DOHH2 (cell line): ENCODE measurements around the gene GNG10.

Experiments
- H3F3A ChIP-seq: fragments of 200-600 bp; sonication (generic), shearing (Covaris generic); 2 replicates; pipeline ENCODE4 v1.6.0; 2016; ENCODE audit warnings: antibody characterized with exemption, mild to moderate bottlenecking; ENCODE audit not compliant: control insufficient read depth, insufficient read depth
- H3K27ac ChIP-seq: fragments of 200-600 bp; sonication (generic); 2 replicates; pipeline ENCODE4 v1.5.1; 2014; ENCODE audit warnings: low read depth, mild to moderate bottlenecking, low read length, moderate library complexity
- H3K27me3 ChIP-seq: fragments of 200-600 bp; sonication (generic); 2 replicates; pipeline ENCODE4 v1.6.1; 2014; ENCODE audit warnings: mild to moderate bottlenecking, low read length, mixed read lengths; ENCODE audit not compliant: control insufficient read depth
- H3K36me3 ChIP-seq: fragments of 200-600 bp; sonication (generic); 2 replicates; pipeline ENCODE4 v1.6.1; 2014; ENCODE audit warnings: mild to moderate bottlenecking, low read length, moderate library complexity, mixed read lengths; ENCODE audit not compliant: control insufficient read depth
- H3K4me1 ChIP-seq: fragments of 200-600 bp; sonication (generic); 2 replicates; pipeline ENCODE4 v1.6.1; 2014; ENCODE audit warnings: mild to moderate bottlenecking, low read length, mixed read lengths; ENCODE audit not compliant: control insufficient read depth
- H3K4me2 ChIP-seq: fragments of 200-600 bp; sonication (generic); 2 replicates; pipeline ENCODE4 v1.6.0; 2014; ENCODE audit warnings: mild to moderate bottlenecking, low read length, moderate library complexity
- H3K4me3 ChIP-seq: fragments of 200-600 bp; sonication (generic); 2 replicates; pipeline ENCODE4 v1.5.1; 2014; ENCODE audit warnings: mild to moderate bottlenecking, low read length, mixed read lengths
- H3K79me2 ChIP-seq: fragments of 200-600 bp; sonication (generic); 2 replicates; pipeline ENCODE4 v1.6.1; 2014; ENCODE audit warnings: mild to moderate bottlenecking, low read length, mixed read lengths; ENCODE audit not compliant: control insufficient read depth
- H3K9me2 ChIP-seq: fragments of 200-600 bp; sonication (generic); replicated peaks from 2 replicates; pipeline ENCODE4 v1.6.1; 2014; ENCODE audit warnings: mild to moderate bottlenecking, low read length, mixed read lengths; ENCODE audit not compliant: control insufficient read depth
- H3K9me3 ChIP-seq: fragments of 200-600 bp; sonication (generic); 2 replicates; pipeline ENCODE4 v1.6.1; 2014; ENCODE audit warnings: antibody characterized with exemption, low read length, mixed read lengths; ENCODE audit not compliant: control insufficient read depth, insufficient read depth
- H4K20me1 ChIP-seq: fragments of 200-600 bp; sonication (generic); 2 replicates; pipeline ENCODE4 v1.6.0; 2014; ENCODE audit warnings: low read depth, mild to moderate bottlenecking, antibody characterized with exemption, low read length, moderate library complexity; ENCODE audit not compliant: control insufficient read depth, insufficient read depth
- EZH2phosphoT487 ChIP-seq: fragments of 200-600 bp; sonication (generic); IDR thresholded peaks from 2 replicates; pipeline ENCODE4 v1.6.1; 2017; ENCODE audit warnings: borderline replicate concordance, mild to moderate bottlenecking, antibody characterized with exemption, low read length, moderate library complexity, mixed read lengths
- TF ChIP-seq, protein P1 (sequence below): fragments of 200-600 bp; sonication (generic); IDR thresholded peaks from one replicate; pipeline ENCODE4 v1.5.1; 2014; ENCODE audit warnings: antibody characterized with exemption, mild to moderate bottlenecking, low read depth, low read length; ENCODE audit not compliant: poor library complexity, severe bottlenecking

The GNG10 gene

DNA sequence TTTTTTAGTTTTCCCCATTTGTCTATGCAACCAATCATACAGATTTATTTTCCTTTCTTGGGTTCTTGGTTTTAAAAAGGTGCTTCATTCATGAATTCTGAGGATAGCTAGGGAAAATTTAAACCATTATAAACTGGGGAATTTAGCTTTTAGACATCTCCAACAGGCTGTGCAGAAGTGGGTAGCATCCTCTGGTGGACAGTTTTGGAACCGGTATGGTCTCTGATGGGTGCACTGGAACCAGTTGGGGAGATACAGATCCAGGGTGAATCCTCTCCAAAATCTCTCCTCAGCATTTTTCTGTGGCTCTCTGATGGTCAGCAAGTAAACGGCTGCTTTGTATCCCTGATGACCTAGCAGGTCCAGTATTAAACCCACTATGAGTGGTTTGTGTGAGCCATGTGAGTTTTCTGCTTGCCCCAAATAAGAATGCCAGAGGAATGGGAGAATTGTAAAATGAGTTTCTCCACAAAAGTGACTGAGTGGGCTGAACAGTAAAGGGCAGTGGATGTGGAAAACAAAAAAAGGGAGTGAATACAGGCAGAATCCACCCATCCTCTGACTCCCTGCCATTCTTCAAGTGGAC, 39.4 kb upstream of the GNG10 start:
- Histone ChIP-seq H3K4me2 (no peak overlapping the region), H3K4me1 (peaks cover 10% of the 10 kb centered on the region), H3K27me3 (no peaks in the 10 kb centered on the region), H3K79me2 (no peaks in the 10 kb centered on the region), H3K27ac (no peak overlapping the region), H3K9me3 (no peaks in the 10 kb centered on the region), H3K9me2 (no peaks in the 10 kb centered on the region), H4K20me1 (no peaks in the 10 kb centered on the region), H3K4me3 (no peak overlapping the region), H3K36me3 (no peaks in the 10 kb centered on the region), H3F3A (no peaks in the 10 kb centered on the region)
- TF ChIP-seq, protein P1, sequence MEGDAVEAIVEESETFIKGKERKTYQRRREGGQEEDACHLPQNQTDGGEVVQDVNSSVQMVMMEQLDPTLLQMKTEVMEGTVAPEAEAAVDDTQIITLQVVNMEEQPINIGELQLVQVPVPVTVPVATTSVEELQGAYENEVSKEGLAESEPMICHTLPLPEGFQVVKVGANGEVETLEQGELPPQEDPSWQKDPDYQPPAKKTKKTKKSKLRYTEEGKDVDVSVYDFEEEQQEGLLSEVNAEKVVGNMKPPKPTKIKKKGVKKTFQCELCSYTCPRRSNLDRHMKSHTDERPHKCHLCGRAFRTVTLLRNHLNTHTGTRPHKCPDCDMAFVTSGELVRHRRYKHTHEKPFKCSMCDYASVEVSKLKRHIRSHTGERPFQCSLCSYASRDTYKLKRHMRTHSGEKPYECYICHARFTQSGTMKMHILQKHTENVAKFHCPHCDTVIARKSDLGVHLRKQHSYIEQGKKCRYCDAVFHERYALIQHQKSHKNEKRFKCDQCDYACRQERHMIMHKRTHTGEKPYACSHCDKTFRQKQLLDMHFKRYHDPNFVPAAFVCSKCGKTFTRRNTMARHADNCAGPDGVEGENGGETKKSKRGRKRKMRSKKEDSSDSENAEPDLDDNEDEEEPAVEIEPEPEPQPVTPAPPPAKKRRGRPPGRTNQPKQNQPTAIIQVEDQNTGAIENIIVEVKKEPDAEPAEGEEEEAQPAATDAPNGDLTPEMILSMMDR, result peak; percentile 71
- TF ChIP-seq EZH2phosphoT487, result no peak

DNA sequence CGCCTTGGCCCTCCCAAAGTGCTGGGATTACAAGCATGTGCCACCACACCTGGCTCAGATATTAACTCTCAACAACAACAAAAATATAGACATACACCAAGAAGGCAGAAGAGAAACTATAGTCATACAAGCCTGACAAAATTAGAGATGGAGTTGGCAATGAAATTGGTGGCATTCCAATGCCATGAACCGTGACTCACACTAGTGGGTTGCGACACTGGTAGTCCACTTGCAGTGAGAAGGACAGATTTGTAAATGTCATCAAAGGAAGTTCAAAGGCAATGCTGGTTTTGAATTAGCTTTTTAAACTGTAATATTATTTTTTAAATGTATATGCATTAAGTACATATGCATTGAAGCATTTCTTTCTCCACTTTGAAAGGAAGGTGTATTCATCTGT, 38.8 kb upstream of the GNG10 start:
- Histone ChIP-seq H3K9me3 (no peaks in the 10 kb centered on the region), H4K20me1 (no peaks in the 10 kb centered on the region), H3K4me3 (no peak overlapping the region), H3F3A (no peaks in the 10 kb centered on the region), H3K4me1 (peaks cover 10% of the 10 kb centered on the region), H3K36me3 (no peaks in the 10 kb centered on the region), H3K27me3 (no peaks in the 10 kb centered on the region), H3K27ac (no peak overlapping the region), H3K4me2 (no peak overlapping the region), H3K79me2 (no peaks in the 10 kb centered on the region), H3K9me2 (no peaks in the 10 kb centered on the region)
- TF ChIP-seq, protein P1, result no peak
- no peak for TF ChIP-seq EZH2phosphoT487

DNA sequence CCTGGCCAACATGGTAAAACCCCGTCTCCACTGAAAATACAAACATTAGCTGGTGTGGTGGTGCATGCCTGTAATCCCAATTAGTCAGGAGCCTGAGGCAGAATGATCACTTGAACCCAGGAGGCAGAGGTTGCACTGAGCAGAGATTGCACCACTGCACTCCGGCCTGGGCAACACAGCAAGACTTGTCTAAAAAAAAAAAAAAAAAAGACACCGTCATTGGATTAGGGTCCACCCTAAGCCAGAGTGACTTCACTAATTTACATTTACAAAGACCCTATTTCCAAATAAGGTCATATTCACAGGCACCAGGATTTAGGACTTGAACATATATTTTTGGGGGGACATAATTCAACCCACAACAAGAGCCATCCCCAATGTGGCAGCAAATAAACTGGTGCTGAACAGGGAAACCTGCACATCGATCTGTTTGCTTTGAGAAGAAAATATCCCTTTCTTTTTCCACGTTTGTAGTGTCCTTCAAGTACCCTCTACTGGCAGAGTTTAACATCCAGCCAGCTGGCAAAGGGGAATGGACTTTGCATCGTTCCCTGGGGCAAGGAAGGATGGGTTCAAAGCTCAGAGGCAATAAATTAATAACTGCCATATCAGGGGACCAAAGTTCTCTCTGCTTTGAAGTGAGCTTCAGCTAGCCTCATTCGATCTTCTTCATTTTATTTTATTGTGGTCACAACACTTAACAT, 34.0 kb upstream of the GNG10 start:
- peaks cover 11% of the 10 kb centered on the region for H3K79me2 ChIP-seq
- peaks cover 10% of the 10 kb centered on the region for H3K4me1 ChIP-seq
- TF ChIP-seq, protein P1, result no peak
- no peak for TF ChIP-seq EZH2phosphoT487
- no peaks in the 10 kb centered on the region for H3K27me3 ChIP-seq
- H3K9me3 ChIP-seq, result no peaks in the 10 kb centered on the region
- H3F3A ChIP-seq, result no peaks in the 10 kb centered on the region
- H3K4me2 ChIP-seq, result no peak overlapping the region
- no peaks in the 10 kb centered on the region for H4K20me1 ChIP-seq
- no peaks in the 10 kb centered on the region for H3K9me2 ChIP-seq
- no peak overlapping the region for H3K4me3 ChIP-seq
- H3K36me3 ChIP-seq, result peaks cover 10% of the 10 kb centered on the region; the same call in 1 of the 2 replicates
- H3K27ac ChIP-seq, result no peak overlapping the region
